Measurements from ENCODE around the gene CCDC80. TPM values are rescaled to one million over a fixed set of nuclear protein-coding genes. Genes with fewer than 3 reads are reported as not detected.

The CCDC80 gene, protein sequence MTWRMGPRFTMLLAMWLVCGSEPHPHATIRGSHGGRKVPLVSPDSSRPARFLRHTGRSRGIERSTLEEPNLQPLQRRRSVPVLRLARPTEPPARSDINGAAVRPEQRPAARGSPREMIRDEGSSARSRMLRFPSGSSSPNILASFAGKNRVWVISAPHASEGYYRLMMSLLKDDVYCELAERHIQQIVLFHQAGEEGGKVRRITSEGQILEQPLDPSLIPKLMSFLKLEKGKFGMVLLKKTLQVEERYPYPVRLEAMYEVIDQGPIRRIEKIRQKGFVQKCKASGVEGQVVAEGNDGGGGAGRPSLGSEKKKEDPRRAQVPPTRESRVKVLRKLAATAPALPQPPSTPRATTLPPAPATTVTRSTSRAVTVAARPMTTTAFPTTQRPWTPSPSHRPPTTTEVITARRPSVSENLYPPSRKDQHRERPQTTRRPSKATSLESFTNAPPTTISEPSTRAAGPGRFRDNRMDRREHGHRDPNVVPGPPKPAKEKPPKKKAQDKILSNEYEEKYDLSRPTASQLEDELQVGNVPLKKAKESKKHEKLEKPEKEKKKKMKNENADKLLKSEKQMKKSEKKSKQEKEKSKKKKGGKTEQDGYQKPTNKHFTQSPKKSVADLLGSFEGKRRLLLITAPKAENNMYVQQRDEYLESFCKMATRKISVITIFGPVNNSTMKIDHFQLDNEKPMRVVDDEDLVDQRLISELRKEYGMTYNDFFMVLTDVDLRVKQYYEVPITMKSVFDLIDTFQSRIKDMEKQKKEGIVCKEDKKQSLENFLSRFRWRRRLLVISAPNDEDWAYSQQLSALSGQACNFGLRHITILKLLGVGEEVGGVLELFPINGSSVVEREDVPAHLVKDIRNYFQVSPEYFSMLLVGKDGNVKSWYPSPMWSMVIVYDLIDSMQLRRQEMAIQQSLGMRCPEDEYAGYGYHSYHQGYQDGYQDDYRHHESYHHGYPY
- total RNA-seq (2014; rRNA removed; shearing (Covaris generic)) = 50.9 and 52.2 TPM in 2 replicates
- 39.4 and 42.8 TPM in 2 replicates for polyA plus RNA-seq (2015; cell fraction: cytosol; rRNA removed)
- polyA plus RNA-seq (2015; cell fraction: nucleus; rRNA removed) = 121 and 125 TPM in 2 replicates

DNA sequence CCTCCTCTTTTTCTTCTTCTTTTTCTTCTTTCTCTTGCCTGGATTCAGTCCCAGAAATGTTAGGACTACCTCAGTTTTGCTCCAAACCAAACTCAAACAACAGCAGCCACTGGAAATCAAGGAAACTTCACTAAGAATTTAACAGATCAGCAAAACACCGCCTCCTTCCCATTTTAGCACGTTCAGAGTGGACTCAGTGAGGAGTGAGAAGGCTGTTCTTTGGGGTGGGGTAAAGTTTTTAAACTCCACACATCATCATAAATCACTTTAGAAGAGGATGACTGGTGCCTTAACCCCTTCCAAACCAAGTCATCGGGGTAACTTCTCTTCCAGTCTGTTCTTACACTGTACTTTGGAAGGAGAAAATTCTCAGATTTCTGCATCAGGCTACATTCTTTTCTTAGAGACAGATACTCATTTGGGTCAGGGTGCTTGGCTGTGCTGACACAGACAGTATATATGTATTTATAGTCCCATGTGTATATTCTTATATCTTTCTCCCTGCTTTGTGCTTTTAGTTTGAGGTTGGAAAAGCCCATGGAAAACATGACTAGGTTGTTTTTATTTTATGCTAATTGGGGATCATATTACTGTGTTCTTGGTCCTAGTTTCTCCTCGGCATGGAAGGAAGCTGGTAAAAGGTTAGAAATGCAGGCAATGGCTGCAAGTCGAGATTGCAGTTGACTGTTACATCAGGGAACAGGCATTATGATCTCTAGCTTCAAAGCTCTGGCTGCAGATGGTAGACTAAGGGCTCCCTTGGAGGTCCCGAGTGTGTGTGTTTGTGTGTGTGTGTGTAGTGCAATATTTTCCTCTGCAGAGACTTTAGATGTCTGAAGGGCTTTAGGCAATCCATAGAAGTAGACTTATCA is at the start of gene CCDC80:
CCDC80 (minus strand) TSS at position 214 of the 872 bp plus-strand sequence. CDS start 1,238 bp downstream, outside the sequence.
- DNase-seq (ENCODE audit: low read depth) = peak; percentile 99

GRCh38 chr3:112689989-112690388 is 49.0 kb upstream of the CCDC80 start:
- no peak for DNase-seq (ENCODE audit: low read depth)

- DNase-seq (ENCODE audit: low read depth) = no peak
These were observed 48.4 kb upstream of the CCDC80 start for GRCh38 chr3:112689385-112689784.

- peak; percentile 81 for DNase-seq (ENCODE audit: low read depth)
These were observed 47.9 kb upstream of the CCDC80 start for GRCh38 chr3:112688819-112689218.

- DNase-seq (ENCODE audit: low read depth) = no peak
These were observed 47.3 kb upstream of the CCDC80 start for GRCh38 chr3:112688085-112688769.

- DNase-seq (ENCODE audit: low read depth) = no peak
These were observed 46.7 kb upstream of the CCDC80 start for GRCh38 chr3:112687616-112688015.

- DNase-seq (ENCODE audit: low read depth) = no peak
These were observed 46.3 kb upstream of the CCDC80 start for GRCh38 chr3:112687211-112687610.

DNA sequence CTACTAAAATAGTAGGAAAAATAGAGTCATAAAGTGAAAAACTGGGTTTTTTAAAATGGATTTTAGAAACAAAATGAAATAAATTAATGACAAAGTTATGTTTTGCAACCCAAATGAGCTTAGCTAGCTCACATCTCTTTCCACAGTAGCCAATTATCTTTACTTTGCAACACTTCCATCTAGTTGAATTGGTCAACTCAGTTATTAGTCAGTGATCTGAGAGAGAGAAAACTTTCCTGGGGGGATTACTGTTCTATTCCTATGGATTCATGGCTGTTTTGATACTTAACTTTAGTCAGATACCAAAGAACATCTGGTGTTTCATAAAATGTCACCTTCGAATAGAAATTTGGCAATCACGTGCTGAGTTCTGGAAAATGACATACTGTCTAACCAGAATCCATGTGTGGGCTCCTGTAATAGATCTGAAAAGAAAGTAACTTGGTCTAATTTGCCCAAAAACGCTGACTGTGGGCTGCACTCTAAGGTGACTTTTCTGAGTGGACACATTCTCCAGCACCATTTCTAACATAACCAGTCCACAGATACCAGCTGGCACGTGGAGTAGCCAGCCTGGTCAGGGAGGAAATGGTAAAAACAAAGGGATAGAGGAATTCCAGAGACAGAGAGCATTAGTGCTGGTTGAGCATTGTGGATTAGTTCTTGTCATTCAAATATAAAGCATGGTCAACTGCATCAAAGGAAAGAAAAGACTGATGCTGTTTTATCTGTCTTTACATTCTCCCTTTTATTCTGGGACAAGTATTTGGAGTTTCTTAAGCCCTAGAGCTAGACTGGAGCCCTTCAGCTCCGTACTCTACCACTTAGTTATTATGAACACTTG is 45.2 kb upstream of the CCDC80 start:
- no peak for DNase-seq (ENCODE audit: low read depth)

- DNase-seq (ENCODE audit: low read depth) = peak; percentile 57
These were observed 44.5 kb upstream of the CCDC80 start for GRCh38 chr3:112685420-112685819.

- no peak for DNase-seq (ENCODE audit: low read depth)
These were observed 41.4 kb upstream of the CCDC80 start for GRCh38 chr3:112682361-112682760.

DNA sequence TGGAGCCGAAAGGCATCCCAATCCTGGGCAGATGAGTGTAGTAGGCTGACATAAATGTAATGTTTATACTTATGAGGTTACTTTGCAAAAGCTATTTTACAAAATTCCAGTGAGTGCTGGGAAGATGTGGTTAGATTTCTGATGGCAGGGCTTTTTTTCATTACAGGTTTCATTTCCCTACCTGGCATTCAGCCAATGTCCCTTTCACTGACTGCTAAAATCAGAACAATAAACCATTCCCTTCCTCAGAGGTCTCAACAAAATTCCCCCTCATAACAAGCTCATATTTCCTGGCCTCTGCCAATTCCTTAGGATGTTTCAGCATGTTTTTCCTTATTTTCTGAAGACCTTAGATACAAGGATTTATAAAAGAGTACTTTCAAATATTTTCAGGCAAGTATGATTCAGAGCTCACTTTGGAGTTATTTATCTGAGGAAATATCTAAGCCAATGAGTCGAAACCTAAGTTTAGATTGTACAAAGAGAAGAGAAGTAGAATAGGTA is 40.9 kb upstream of the CCDC80 start:
- DNase-seq (ENCODE audit: low read depth) = peak; percentile 87

DNA sequence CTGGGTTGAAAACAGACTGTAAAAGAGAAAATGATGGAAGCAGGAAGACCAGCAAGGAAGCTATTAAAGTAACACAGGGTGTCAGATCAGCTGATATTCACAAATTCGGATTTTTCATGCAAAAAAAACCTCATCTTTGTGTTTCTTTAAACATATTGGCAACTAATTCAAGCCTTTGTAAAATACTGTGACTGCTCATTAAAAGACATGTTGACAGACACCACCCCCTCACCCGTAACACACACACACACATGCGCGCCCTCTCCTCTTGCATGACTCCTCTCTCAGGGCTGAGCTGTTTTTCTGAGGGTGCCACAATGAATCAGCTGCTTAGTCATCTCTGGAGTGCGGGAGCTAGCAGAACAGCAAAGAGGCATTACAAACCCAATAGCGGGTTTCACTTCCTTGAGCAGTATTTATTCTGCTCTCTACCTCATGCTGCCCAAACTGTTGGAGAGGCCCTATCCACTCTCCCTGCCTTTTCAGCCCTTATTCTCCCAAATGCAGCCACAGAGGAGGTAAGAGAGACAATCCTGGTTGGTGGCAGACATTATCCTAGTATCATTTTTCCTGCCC is 35.8 kb upstream of the CCDC80 start:
- DNase-seq (ENCODE audit: low read depth) = peak; percentile 100

- no peak for DNase-seq (ENCODE audit: low read depth)
These were observed 35.1 kb upstream of the CCDC80 start for GRCh38 chr3:112675943-112676535.

DNA sequence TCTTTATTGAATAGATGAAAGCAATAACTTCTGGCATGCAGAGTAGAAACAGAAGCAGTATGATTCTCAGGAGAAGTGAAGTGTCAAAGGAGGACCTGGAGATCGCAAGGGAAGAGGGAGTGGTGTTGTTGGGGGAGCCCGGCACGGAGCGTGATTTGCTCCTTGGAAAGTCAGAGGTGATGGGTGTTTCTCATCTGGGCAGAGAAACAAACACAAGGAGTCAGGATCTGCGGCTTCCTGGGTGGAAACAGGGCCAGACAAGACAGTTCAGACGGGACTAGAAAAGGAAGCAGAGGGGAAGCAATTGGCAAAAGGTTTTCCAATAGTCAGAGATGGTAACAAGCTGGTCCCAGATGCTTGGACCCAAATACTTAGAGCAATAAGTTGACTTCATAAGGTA is 34.4 kb upstream of the CCDC80 start:
- peak; percentile 43 for DNase-seq (ENCODE audit: low read depth)

DNA sequence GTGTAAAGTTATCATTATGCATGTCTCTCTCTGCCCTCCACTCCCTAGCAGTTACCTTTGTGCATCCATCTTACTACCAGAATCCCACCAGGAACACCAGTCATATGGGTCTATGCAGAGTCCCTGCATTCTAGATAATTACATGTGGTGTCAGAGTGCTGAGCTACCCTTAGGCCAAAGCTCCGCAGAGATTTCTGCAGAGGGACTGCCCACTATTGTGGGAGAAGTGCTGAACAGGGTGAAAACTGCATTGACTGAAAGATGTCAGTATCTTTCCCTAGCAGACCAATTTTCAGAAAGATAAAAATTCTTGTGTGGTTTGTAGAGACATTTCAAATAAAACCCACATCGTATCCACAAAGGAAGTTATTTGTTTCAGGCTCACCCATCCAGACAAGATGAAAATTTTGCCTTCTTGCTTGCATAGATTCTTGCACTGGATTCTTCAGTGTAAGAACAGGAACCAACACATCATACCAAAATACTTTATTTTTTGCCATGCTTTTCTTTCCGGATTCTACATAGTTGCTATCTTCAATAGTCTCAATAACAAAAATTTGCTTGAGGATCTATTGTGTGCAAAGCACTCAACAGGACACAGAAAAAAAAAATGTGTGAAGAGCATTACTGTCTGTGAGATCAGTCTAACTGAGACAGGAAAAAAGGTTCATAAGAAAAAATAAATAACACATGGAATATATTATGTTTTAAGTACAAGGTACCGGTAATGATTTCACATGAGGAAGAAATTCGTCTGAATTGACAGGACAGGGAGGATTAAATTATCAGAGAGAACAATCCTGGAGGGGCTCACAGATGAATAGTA is 32.0 kb upstream of the CCDC80 start:
- DNase-seq (ENCODE audit: low read depth) = no peak

DNA sequence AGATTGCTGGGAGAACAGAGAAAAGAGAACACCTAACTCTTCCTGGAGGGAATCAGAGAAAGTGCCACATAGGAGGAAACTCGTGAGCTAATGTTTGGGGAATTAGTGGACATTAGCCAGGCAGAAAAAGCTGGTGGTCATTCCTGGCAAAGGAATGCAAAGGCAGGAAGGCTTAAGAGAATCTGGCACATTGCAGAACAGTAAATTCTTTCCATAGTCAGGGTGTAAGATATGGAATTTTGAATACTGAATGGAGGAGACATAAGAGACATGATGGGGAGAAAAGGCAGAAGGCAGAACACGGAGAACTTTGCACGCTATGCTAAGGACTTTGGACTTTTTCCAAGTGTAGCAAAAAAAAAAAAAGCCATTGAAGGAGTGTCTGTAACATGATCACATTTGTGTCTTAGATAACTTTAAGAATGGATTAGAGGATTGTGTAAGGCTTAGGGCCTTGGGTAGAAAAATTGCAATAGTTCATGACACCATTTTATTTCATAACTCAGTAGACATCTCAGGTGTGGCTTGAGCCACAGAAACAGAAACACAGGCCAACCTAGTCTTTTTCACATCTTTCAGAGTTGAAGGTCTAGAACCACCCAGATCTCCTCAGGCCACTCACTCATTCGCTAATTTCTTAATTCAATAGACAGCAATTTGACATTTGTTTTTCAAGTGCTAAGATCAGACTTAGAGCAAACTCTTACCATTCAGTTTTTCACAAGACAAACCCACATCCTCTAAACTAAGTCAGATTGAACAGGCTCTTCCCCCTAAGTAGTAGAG is 31.2 kb upstream of the CCDC80 start:
- DNase-seq (ENCODE audit: low read depth) = peak; percentile 82

- DNase-seq (ENCODE audit: low read depth) = no peak
These were observed 29.9 kb upstream of the CCDC80 start for GRCh38 chr3:112670824-112671223.

All from HT1080 (cell line).